Measurements from ENCODE around the gene PIP5KL1.

DNA sequence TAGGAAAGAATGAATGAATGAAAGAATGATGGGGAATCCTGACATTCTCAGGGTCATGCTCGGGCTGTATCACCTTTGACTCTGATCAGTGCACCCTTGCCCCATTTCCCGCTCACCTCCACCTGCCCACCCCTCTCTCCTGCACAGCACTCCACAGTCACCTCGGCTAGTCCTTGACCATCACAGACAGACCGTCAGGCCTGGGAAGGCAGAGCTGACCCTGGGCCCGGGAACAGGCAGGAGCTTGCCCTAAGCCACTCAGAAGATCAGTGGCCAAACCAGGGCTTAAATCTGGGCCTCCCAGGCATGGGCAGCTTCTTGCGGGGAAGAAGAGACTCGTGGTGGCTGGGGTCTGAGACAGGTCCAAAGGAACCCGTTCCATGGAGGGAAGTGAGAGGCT, 34.8 kb downstream of the PIP5KL1 start:
- TF ChIP-seq, protein P1, sequence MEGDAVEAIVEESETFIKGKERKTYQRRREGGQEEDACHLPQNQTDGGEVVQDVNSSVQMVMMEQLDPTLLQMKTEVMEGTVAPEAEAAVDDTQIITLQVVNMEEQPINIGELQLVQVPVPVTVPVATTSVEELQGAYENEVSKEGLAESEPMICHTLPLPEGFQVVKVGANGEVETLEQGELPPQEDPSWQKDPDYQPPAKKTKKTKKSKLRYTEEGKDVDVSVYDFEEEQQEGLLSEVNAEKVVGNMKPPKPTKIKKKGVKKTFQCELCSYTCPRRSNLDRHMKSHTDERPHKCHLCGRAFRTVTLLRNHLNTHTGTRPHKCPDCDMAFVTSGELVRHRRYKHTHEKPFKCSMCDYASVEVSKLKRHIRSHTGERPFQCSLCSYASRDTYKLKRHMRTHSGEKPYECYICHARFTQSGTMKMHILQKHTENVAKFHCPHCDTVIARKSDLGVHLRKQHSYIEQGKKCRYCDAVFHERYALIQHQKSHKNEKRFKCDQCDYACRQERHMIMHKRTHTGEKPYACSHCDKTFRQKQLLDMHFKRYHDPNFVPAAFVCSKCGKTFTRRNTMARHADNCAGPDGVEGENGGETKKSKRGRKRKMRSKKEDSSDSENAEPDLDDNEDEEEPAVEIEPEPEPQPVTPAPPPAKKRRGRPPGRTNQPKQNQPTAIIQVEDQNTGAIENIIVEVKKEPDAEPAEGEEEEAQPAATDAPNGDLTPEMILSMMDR (IDR thresholded peaks at IDR 0.05; ENCODE audit: insufficient read depth, low read length, poor library complexity, severe bottlenecking): no peak
- no peak for TF ChIP-seq EZH2phosphoT487 (conservative IDR thresholded peaks at IDR 0.05; ENCODE audit: low read length)
